Measurements from ENCODE around the gene EXOC6B. TPM values are rescaled to one million over a fixed set of nuclear protein-coding genes. Genes with fewer than 3 reads are reported as not detected.
"Not testable (repeated sequence)": the region's sequence is repeated elsewhere in the genome, so short reads cannot be mapped to it uniquely, and the experiment has no call there.

The EXOC6B gene
- total RNA-seq, 1 experiment from 2014 or later = 10.9 TPM

DNA sequence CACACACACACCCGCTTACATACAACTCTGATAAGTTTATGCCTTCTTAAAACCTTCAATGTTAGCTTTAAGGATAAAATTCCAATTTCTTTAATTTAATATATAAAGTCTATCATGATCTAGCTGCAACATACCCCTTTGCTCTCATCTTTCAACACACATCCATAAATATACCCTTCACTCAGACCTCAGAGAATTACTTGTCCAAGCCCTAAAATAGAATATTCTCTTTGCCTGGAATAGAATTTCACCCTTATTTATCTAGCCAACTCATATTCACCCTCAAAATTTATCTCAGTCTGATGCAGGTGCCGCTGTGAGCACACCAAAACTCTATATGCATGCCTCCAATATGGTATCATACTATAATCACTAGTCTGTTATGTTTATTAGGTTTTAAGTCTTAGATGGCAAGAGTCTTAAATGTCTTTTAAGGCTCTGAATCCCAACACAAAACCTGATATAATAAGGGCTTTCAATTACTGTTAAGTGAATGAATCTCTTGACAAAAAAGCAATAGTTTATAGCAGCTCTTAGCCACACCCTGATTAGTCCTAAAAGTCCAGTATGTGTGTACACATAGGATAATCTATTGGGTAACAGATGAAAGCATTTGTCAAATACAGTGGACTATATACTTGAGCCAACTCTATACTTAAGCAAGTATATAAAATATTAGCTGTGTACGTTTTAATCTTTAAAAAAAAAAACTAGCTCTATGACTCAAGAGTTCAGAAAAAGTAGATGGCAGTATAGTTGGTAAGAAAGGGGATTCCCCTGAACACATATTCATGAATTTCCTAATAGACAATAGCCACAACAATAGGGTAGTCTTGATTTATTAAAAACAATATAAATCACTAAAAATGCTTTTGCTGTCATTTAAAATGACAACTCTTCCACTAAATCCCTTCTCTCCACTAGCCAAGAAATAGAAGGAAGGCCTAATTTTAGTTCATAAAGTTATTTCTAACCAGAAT lies 144.5 kb downstream of the EXOC6B start:
- no peak for DNase-seq (ENCODE audit: low spot score)

DNA sequence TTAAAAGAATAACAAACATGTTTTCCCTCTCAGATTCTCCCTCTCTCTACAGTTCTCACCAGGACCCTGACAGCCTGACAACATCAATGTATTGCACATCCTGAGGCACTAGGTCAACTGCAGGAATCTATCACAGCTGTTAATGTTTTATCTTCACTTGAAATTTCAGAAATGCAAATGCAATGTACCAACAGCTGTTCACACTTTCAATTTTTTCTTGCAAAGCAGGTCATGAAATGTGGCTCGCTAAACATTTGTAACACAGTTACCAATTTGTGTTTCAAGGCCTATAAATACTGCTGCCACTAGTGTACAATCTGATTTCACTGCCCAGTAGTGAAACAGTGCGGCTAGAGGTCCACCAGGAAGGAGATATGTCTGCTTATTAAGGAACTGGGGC lies 147.8 kb downstream of the EXOC6B start:
- DNase-seq (ENCODE audit: low spot score) = no peak

DNA sequence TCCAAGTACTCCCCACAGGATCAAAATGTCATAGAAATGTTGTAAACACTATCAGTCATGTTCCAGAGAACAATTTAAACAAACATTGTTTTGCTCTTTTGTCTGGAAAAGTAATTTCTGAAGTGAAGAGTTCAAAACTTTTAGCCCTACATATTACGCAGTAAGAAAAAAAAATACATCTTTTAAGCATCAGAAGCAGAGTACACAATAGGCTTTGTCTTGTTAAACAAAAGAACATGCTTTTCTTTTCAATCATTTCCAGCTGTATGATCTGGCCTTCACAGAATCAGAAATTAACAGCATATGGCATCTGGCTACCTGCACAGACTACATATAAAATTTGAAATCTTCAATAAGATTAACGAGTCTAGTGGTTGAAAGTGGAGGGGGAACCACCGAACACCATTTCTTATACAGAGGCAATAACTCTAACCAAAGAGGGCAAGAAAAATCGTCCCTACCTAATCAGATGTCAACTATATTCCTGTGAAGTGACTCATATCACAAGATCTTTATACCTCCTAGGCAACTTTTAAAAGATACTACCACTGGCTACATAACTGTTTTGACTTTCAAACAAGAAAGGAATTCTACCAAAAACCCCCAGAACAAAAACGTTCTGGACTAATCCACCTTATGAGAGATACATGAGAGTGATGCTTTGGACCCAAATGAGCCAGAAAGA lies 149.3 kb downstream of the EXOC6B start:
- no peak for DNase-seq (ENCODE audit: low spot score)

DNA sequence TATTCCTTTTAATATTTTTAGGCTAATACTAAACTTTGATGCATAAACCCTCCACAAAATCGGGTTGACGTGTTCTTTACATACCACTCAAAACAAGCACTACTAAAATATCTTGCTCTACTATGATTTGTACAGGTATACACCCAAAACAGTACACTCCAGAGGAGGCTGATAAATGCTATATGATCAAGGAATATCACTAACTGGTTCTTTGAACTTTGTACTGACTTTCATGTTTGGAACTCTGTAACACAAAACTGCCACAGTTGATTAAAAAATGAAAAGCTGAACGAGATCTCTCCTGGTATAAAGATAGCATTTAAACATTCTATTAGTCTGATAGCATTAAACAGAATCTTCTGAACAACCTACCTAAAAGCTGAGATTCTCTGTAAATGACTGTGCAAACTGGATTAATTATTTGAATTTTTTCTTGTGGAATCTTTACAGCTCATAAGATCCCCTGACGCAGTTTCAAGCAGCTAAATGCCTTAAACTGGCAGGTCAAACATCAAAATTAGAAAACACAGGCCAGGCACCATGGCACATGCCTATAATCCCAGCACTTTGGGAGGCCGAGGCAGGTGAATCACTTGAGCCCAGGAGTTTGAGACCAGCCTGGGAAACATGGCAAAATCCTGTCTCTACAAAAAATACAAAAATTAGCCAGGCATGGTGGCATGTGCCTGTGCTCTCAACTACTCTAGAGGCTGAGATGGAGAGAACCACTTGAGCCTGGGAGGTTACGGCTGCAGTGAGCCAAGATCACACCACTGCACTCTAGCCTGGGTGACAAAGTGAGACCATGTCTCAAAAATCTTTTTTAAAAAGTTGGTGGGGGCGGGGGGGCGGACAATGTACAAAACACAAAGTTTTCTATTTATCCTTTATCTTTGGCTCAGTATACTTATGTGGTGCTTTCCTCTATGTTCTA lies 150.6 kb downstream of the EXOC6B start:
- DNase-seq (ENCODE audit: low spot score) = no peak

DNA sequence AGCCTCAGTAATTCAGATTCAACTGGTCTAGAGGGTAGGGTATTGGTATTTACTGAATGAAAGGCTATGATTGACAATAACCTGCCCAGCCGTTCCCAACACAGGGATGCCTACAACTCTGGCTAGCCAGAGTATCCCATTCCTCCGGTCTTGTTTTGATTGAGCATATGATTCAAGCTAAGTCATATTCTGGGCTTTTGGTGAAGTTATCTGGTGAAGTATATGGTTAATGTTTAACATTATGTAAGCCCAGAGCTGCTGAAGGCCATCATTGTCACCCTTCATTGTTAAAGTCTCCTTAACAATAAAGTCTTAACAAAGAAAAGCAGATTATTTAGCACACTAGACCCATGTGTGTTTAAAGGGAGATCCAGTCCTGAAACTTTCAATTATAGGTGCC lies 152.6 kb downstream of the EXOC6B start:
- no peak for DNase-seq (ENCODE audit: low spot score)

DNA sequence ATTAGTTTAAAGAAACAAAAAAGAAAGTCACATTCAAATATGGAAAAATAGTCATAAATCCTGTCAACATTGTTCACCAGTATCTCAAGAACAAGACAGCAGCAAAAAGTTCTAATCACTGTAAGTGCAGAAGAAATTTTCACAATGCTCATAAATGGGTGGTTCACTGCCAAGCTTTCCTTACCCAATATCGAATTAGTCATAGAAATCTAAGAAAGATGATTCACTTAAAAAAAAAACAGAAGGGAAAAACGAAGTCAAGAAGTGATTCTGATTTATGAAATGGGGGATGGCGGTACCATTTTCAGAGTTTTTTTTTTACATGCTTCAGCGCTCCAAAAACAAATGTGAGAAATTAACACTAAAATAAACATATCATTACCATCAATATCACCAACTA lies 156.7 kb downstream of the EXOC6B start:
- no peak for DNase-seq (ENCODE audit: low spot score)

DNA sequence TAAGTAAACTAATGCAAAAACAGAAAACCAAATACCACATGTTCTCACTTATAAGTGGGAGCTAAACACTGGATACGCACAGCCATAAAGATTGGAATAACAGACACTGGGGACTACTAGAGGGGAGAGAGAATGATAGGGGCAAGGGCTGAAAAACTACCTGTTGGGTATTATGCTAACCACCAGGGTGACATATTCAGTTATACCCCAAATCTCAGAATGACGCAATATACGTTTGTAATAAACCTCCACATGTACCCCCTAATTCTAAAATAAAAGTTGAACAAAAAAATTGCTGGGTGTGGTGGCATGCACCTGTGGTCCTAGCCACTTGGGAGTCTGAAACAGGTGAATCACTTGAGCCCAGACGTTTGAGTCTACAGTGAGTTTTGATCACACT lies 157.2 kb downstream of the EXOC6B start:
- no peak for DNase-seq (ENCODE audit: low spot score)

DNA sequence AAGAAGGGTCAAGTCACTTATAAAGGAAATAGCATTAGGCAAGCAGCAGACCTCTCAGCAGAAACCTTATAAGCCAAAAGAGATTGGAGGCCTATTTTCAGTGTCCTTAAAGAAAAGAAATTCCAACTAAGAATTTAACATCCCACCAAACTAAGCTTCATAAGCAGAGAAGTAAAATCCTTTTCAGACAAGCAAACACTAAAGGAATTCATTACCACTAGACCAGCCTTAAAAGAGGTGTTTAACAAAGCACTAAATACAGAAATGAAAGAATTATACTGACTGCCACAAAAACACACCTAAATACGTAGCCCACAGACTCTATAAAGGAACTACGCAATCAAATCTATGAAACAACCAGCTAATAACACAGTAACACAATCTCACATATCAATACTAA lies 160.4 kb downstream of the EXOC6B start:
- DNase-seq (ENCODE audit: low spot score) = no peak

DNA sequence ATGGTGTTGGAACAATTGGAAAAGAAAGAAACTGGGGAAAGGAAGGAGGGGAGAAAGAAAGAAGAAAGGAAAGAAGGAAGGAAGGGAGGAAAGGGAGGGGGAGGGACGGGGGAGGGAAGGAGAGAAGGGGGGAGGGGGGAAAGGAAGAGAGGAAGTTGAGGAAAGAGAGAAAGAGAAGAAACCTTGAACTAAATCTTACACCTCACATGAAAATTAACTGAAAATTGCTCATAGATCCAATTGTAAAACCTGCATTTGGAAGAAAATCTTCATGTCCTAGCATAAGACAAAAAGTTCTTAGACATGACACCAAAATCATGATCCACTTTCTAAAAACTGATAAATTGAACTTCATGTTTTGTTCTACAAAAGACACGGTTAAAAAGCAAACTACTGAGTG lies 163.8 kb downstream of the EXOC6B start:
- DNase-seq (ENCODE audit: low spot score) = no peak

DNA sequence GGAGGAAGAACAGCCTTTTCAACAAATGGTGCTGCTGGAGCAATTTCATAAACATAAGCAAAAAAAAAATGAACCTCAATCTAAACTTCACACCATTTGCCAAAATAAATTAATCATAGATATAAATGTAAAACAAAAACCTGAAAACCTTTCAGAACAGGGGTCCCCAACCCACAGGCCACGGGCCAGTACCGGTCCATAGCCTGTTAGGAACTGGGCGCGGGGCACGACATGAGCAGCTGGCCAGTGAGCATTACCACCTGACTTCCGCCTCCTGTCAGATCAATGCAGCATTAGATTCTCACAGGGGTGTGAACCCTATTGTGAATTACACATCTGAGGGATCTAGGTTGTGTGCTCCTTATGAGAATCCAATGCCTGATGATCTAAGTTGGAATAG lies 176.0 kb downstream of the EXOC6B start:
- no peak for DNase-seq (ENCODE audit: low spot score)

DNA sequence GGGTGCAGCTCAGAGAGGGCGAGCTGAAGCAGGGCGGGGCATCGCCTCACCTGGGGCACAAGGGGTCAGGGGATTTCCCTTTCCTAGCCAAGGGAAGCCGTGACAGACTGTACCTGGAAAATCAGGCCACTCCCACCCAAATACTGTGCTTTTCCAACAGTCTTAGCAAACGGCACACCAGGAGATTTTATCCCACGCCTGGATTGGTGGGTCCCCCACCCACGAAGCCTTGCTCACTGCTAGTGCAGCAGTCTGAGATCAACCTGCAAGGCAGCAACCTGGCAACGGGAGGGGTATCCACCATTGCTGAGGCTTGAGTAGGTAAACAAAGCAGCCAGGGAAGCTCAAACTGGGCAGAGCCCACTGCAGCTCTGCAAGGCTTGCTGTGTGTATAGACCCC lies 184.6 kb downstream of the EXOC6B start:
- not testable (repeated sequence) for DNase-seq (ENCODE audit: low spot score)

DNA sequence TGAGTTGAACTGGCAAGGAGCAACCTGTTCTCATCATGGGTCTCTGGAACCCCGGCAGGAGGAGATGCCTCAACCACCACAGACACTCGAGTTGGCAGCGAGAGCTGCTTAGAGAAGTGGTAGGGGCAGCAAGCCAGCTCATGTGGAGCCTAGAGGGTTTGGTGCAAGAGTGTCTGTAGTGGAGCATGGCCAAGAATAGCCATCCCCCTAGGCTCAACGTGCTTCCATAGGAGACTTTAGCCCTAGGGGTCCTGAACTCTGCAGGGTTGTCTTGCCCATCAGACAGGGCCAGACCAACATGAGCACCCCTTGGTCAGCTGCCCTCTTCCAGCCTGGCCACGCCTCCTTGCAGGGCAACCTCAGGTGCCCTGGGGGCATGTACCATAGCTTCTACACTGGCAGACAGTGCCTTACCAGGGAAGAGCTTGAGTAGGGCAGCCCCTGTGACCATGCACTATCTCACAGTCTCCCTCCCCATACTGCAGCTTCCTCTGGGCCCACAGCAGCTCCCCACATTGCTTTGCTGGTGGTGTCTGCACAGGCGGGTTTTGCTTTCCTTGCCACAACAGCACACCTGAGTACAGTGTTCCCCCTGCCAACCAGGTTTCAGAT lies 187.1 kb downstream of the EXOC6B start:
- DNase-seq (ENCODE audit: low spot score) = no peak

DNA sequence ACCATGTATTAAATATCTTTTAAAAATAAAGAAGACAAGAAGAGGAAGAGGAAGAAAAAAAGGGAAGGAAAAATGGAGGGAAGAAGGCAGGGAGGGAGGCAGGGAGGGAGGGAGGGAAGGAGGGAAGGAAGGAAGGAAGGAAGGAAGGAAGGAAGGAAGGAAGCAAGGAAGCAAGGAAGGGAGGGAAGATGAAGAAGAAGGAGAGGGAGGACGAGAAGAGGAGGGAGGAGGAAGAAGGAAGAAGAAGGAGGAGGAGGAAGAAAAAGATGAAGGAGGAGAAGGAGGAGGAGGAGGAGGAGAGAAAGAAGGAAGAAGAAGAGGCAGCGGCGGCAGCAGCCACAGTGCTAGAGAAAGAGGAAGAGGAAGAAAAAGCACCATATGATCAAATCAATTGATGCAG lies 189.6 kb downstream of the EXOC6B start:
- DNase-seq (ENCODE audit: low spot score) = no peak

DNA sequence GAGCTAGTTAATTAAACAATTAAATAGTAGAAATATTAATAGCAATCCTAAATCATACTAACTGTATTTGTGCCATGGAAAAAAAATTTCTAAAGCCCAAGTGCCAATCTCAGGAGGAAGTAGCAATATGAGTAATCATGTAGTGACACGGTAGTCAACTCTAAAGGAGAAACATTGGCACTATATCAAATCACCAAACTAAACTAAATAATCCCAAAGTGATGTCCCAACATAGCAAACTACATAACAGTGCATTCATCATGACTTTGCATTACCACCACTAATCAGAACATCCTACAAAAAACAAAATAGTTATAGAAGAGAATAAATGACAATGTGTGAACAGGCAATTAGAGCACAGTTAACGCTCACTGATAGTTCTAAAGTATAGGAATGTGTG lies 195.1 kb downstream of the EXOC6B start:
- peak; percentile 60 for DNase-seq (ENCODE audit: low spot score)

DNA sequence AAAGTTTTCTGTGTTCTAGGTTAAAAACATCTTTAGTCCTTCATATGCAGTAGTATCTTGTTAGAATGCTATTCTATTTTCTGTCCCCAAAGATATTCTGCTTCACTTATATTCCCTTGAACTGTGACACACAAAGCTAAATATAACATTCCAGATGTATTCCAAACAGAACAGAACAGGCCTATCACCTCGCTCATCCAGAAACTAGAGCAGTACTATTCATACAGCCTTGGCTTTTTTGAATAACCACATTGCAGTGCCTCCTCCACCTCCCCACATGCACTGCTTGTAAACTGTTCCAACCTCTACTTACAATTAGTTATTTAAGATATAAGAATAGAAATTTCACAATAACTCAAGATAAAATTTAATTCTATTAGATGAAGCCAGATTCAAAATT lies 196.8 kb downstream of the EXOC6B start:
- DNase-seq (ENCODE audit: low spot score) = no peak

DNA sequence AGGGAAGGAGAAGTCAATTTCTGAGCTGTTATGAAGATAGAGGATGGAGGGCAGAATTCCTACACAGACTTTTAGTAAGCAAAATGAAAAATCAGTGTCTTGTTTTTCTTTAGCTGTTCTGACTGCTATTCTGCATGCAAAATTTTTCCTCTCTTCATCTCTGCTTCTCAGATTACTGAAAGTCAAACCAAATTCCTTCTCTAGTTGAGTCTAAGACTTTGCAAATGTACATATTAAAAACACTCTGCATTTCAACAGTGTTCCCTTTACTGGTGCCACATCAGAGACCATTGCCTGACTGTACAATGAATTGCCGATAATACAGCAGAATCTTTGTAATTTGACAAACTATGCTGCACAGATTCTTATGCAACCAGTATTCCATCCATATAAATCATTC lies 198.8 kb downstream of the EXOC6B start:
- DNase-seq (ENCODE audit: low spot score) = no peak

DNA sequence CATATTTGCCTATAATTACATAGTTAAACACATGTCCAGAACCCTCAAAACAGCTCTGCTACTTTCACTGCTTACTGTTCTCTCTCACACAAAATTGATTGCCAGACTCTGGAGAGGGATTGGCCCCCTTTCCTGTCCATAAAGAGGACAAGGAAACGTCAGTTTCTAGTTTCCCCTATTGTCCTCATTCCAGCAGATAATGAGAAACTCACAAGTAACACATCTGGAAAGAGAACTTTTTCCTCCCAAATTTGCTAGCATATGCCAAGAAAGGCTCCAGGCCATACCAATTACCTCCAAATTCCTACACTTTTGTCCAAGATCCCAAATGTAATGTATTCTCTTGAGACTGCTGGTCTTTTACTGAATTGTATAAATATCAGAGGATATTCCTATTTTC lies 200.5 kb downstream of the EXOC6B start:
- DNase-seq (ENCODE audit: low spot score) = no peak

DNA sequence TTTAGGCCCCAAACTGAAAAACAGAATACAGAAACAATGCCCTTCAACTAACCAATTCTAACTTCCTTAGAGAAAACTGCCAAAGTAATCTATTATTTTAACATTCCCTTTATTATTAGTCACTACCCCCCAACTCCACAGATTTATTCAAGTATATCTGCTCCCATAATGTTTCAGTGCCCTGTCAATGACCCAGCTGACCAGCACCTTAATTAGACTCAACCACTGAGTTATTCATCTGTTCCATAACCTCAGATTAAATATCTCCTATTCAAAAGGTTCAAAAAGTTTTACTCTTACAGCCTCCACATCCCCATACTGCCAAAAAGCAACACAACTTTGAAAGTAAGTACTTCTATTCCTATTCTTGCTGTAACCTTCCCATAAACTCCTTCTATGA lies 202.4 kb downstream of the EXOC6B start:
- DNase-seq (ENCODE audit: low spot score) = no peak

DNA sequence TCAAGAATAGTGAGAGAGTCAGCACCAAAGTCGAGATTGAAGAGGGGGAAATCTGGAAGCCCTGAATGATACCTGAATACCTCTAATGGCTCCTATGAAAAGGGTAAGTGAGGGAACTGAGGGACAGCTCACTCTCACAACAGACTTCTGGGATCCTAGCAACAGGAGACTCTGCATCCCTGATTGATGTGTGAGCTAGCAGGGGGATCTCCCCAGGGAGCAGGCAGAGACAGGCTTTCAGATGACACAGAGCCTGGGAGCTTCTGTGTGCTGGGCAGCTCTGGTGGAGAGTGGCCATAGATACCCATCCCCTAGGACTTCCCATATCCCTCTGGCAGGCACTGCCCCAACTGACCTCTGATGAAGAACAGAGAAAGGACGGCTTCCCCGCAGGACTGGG lies 206.2 kb downstream of the EXOC6B start:
- DNase-seq (ENCODE audit: low spot score) = no peak

DNA sequence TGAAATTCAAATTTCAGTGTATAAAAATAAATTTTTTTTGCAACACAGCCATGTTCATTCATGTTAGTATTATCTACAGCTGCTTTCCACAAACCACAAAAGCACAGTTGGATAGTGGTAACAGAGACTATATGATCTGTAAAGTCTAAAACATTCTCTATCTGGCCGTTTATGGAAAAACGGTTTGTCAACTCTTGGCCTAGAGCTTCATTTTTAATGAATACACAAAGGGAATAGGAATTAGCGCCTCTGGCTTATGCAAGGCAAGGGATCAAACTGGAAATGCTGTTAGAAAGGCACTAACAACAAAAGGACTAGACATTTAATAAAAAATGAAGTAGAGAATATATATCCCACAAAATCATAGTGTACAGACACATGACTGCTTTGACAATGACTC lies 211.9 kb downstream of the EXOC6B start:
- DNase-seq (ENCODE audit: low spot score) = no peak

DNA sequence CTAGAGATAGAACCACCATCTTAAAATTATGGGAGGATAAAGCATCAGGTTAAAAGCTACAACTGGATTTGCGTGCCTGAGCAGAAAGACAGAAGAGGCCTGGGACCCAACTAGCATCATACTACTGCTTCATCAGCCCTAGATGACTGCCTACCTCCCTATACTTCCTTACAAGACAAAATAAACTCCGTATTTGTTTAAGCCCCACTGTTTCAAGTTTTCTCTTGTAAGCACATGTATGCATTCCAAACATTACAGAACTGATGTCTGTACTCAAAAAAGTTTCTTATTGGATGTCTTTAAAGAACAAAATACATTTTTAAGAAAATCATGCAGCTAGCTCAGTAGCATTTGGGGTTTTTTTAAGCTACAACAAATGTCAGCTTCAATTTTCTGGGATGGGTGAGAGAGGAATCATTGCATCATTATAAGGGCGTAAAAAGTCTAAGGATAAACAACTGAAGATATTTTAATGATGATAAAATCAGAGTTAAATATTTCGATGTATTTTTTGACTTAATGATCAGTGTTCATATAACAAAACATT lies 213.1 kb downstream of the EXOC6B start:
- DNase-seq (ENCODE audit: low spot score) = no peak

Measured in H4 (cell line).